Hepatocyte (in vitro differentiated cells): Measurements from ENCODE around the gene HECTD2.

Experiments used
- CTCF ChIP-seq: fragments of 200-600 bp; sonication (generic); IDR thresholded peaks from 2 replicates; pipeline ENCODE4 v1.5.1; 2016; ENCODE audit warnings: antibody characterized with exemption, mild to moderate bottlenecking; ENCODE audit not compliant: poor library complexity
- EZH2 ChIP-seq: fragments of 200-600 bp; sonication (generic); IDR thresholded peaks from 2 replicates; pipeline ENCODE4 v1.6.1; 2016; ENCODE audit warnings: antibody characterized with exemption, mild to moderate bottlenecking, borderline replicate concordance

- no peak for TF ChIP-seq EZH2
- TF ChIP-seq CTCF, result no peak
Observed at GRCh38 chr10:91434041-91434440, 23.9 kb downstream of the HECTD2 start.
